ENCODE results near the gene WDR55.
"Not testable (repeated sequence)": the region's sequence is repeated elsewhere in the genome, so short reads cannot be mapped to it uniquely, and the experiment has no call there.

DNA sequence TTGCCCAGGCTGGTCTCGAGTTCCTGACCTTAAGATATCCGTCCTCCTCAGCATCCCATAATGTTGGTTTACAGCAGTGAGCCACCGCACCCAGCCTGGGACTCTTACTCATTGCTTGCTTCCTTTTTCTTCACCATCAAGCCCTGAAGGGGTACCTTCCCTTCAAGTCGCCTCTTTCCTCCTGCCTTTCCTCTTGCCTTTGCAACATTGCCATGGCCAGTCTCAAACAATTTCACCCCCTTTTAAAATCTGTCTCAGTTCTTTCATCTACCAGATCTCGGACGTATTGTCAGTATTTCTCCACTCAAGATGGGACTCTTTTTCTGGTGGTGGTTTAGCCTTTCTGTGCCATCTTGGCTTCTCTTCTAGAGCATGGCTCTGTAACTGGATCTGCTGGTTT, 56.0 kb downstream of the WDR55 start:
- TF ChIP-seq, protein P1, sequence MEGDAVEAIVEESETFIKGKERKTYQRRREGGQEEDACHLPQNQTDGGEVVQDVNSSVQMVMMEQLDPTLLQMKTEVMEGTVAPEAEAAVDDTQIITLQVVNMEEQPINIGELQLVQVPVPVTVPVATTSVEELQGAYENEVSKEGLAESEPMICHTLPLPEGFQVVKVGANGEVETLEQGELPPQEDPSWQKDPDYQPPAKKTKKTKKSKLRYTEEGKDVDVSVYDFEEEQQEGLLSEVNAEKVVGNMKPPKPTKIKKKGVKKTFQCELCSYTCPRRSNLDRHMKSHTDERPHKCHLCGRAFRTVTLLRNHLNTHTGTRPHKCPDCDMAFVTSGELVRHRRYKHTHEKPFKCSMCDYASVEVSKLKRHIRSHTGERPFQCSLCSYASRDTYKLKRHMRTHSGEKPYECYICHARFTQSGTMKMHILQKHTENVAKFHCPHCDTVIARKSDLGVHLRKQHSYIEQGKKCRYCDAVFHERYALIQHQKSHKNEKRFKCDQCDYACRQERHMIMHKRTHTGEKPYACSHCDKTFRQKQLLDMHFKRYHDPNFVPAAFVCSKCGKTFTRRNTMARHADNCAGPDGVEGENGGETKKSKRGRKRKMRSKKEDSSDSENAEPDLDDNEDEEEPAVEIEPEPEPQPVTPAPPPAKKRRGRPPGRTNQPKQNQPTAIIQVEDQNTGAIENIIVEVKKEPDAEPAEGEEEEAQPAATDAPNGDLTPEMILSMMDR (IDR thresholded peaks at IDR 0.05): not testable (repeated sequence)
- TF ChIP-seq POLR2A (IDR thresholded peaks at IDR 0.05): not testable (repeated sequence)
